ENCODE data around the gene HSDL1.
A peak's percentile ranks its signal among the peaks of the same experiment; 100 is the strongest.

Gene HSDL1

DNA sequence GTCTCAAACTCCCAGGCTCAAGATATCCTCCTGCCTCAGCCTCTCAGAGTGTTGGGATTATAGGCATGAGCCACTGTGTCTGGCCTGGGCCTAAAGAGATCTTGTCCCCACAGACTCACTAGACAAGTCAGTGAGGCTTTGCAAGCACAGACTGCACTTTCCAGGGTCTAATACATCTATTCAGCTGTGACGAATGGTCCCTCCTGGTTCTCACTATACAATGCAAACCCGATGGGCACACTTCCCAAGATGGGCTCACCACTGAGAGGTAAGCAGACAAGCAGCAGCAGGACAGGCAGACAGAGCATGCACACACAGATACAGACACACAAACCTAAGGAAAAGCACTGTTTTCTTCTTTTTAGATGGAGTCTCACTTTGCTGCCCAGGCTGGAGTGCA lies 37.1 kb downstream of the HSDL1 start:
- no peak for DNase-seq (ENCODE audit: low read depth)

DNA sequence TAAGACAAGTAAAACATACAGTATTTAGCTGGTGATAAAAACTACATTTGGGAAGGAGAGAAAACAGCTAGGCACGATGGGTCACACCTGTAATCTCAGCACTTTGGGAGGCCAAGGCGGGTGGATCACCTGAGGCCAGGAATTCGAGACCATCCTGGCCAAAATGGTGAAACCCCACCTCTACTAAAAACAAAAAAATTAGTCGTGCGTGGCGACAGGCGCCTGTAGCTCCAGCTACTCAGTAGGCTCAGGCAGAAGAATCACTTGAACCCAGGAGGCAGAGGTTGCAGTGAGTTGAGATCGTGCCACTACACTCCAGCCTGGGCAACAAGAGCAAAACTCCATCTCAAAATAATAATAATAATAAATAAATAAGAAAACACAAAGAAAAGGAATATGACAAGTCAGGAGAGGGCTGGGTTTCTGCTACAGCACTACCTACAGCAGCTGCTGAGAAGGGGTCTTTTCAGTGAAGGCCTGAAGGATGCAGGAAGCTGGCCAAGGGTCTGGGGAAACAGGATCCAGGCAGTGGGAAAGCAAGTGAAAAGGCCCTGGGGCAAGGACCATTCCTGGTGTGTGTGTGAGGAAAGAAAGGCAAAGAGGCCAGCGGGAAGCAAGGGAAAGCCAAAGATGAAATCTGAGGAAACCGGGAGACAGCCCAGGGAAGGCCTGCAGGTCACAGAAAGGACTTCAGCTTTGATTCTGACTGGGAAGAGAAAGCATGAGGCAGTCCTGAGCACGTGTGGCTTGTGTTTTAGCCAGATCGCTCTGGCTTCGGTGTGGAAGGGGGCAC lies 38.8 kb downstream of the HSDL1 start:
- no peak for DNase-seq (ENCODE audit: low read depth)

DNA sequence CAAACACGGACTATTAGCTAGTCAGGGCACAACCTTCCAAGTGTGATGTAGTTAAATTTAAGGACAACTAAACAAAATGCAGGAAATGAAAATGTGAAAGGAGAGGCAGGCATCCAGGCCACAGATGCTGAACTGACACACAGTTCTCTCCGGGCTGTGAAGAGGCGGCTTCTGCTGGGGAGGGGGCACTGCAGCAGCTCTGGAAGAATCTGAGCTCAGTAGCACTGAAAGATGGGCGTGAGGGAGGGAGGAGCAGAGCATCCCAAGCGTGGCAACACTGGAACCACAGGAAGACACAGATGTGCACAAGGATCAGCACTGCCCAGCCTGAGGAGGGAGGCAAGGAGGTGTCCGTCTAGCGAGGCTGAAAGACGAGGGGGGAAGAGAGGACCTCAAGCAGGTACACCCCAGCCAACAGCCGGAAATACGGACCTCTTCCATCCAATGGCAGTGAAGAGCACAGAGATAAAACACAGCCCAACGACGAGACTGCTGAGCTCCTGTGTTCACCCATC lies 39.6 kb downstream of the HSDL1 start:
- DNase-seq (ENCODE audit: low read depth), result no peak

DNA sequence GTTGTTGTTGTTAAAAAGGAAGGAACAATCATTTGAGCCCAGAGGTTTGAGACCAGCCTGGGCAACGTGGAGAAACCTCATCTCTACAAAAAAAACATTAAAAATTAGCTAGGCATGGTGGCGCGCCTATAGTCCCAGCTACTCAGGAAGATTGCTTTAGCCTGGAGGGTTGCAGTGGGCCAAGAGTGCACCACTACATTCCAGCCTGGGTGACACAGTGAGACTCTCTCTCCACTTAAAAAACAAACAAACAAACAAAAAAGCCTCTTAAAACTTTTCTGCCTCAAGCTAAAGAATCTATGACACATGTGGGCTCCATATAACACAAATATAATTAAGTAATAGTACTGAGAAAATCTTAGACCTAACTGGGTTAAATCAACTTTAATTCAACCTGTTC lies 40.7 kb downstream of the HSDL1 start:
- no peak for DNase-seq (ENCODE audit: low read depth)

DNA sequence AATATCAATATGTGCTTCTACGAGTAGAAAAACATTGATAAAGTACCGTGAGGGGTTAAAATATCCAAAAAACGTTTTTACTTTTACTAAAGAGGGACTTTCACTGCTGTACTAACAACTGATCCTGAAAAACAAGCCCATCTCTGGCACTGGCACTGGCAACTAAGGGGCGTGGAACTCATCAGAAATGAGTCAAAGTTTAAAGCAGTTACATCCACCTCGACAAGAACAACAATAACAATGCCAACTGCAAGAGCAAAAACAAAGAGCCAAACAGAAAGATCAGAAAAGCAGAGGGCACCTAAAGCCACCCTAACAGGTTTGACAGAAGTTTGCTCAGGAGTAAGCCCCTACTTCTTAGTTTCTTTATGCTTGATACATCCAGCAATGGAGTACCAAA lies 41.3 kb downstream of the HSDL1 start:
- no peak for DNase-seq (ENCODE audit: low read depth)

DNA sequence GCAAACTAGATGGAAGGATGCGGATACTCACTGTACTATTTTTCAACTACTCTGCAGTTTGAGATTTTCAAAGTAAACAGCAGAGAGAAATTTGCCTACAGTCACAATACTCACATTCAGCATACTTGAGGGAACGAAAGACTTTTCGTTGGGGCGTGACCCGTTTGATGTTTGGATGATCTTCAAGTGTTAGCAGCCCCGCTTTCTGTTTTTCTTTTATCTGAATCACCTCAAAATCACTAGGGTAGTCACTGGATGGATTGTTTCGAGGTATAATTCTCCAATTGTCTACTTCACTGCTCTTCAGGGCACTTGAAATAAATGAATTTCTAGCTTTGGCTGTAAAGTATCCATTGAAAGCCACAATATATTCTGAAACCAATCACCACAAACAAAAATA lies 46.0 kb downstream of the HSDL1 start:
- DNase-seq (ENCODE audit: low read depth), result no peak

DNA sequence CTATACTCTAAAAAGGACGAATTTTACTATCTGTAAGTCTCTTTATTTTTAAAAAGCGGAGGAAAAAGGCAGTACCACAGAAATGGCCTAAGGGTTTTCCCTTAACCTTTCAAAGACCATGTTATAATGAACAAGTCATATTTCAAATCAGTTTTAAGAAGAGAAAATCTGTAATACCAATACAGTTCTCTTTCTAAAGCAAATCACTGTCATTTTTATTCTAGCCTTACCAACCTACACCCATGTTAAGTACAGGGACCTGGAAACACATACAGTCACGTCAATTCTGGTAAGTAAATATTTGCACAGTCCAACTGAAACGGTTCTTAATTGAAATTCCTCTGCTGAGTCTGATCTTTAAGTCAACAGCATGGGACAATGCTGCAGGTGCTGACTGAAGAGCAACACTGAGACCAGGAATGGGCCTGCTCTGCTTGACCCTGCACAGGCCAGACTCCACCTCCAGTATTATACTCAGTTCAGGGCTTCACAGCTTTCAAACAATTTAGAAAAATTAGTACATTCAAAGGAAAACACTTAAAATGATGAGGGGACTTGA lies 48.5 kb downstream of the HSDL1 start:
- no peak for DNase-seq (ENCODE audit: low read depth)

DNA sequence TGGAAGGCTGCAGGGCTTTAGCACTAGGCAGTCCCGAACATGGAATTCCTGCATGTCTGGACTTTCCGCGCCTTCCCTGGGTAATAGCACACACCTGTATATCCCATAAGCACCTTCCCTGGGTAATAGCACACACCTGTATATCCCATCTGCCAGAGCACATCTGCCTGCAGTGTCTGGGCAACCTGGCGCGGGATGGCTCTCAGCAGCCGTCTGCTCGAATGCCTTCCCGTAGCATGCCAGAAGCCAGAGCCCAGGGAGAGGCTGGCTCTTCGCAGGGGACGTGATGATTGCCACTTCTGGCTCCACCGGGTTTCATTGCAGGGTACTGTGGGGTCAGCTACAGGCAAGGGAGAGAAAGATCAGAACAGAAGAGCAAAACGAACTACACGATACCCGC lies 49.5 kb downstream of the HSDL1 start:
- no peak for DNase-seq (ENCODE audit: low read depth)

DNA sequence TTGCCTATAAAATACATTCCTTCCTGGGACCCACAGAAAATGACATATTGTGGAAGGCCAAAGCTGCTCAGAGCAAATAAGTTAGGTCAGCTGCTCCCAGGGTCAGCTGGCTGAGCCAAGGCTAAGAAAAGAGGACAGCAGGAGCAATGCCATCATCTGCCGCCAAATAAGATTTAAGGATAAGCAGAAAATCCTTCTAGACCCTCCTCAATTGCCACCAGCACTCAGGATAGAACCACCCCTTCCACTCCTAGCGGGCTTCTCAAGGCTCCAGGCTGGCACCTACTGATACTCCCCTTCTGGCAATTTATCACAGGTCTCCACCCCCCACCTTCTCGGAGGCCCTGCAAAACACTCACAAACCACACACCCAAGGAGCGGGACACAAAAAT lies 51.1 kb downstream of the HSDL1 start:
- no peak for DNase-seq (ENCODE audit: low read depth)

DNA sequence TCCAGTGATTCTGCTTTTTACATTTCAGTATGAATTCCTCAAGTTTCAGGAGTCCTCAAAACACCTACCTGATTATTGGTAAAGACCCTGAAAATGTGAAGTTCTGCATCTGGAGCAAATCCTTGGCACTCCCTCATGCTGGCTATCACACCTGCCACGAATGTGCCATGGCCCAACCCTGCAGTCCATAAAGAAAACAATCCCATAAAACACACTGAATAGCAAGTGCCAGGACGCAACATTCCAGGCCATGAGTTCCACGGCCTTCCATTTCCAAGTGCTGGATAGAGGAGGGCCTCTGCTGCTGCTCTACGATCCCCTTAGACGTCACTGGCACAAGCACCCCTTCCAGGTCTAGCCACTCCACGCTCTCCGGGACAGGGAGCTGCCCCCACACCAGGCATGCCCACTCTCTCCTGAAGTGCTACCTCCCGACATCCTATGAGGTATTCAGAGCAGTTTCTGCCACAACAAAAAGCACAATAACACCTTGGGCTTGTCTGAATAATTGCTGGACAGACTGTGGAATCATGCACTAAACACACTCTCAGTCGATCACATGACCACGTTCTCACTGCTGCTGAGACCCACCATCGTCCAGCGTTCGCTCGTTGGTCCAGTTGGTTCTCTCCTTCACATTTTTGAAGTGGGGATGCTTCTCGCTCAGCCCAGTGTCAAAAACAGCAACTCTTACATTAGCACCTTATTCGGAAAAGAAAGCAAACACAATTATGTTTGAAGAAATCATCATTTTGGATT lies 51.7 kb downstream of the HSDL1 start:
- DNase-seq (ENCODE audit: low read depth), result no peak

DNA sequence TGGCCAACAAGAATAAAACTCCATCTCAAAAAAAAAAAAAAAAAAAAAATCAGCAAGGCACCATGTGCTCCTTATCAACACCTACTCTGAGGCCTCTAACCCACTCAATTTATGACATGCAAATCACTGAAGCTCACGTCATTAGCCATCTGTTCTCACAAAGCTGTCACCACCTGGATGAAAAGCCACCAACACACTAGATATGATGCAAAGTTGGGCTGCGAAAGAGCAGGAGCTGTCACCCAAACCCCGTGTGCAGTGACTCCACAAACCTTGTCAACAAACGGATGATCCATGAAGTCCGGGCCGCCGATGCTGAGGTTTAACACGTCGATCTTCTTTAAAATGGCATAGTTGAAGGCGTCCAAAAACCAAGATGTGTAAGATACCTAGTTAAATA lies 53.5 kb downstream of the HSDL1 start:
- DNase-seq (ENCODE audit: low read depth), result no peak

DNA sequence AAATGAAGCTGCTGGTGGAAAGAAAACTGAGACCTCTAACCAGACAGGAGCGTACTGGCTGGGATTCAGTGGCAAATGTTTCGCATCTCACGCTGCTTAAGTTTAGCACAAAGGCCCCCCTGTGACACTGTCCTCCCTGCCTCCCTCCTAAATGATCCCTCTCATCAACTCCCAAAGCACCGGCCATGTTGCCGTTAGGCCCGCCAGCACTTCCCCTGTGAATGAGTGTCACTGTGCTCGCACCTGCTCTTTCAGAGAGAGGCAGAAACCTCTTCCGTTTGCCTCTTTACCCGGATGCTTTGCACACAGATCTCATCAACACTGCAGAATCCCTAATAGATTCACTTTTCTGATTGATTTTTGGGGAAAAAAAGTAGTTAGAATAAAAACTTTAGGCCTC lies 54.8 kb downstream of the HSDL1 start:
- no peak for DNase-seq (ENCODE audit: low read depth)

DNA sequence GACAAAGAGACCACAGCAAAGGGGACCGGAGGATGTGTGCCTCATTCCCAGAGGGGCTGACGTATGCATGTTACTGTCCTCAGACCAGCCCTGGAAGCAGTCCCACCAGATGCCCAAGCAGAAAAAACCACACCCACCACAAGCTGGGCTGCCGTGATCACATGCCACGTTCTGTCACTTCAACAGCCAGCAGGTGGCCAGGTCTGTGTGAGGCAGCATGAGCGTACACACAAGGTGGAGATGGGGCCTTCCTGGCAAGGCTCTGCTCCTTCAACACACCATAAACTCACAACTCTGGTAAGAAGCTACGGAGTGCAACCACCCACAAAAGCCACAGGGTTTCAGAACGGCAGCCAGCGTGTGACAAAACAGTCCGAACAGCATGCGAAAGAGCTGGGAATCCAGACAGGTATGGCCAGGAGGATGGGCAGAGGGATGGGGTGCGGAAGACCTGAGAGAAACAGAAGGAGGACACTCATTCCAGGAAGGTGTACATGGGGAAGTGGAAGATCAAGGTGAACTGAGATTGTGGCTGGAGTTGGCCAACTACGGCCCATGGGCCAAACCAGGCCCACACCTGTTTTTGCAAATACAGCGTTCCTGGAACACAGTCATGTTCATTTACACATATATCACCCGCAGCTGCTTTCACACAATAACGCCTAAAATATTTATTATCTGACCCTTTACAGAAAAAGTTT lies 56.1 kb downstream of the HSDL1 start:
- DNase-seq (ENCODE audit: low read depth), result peak; percentile 18

DNA sequence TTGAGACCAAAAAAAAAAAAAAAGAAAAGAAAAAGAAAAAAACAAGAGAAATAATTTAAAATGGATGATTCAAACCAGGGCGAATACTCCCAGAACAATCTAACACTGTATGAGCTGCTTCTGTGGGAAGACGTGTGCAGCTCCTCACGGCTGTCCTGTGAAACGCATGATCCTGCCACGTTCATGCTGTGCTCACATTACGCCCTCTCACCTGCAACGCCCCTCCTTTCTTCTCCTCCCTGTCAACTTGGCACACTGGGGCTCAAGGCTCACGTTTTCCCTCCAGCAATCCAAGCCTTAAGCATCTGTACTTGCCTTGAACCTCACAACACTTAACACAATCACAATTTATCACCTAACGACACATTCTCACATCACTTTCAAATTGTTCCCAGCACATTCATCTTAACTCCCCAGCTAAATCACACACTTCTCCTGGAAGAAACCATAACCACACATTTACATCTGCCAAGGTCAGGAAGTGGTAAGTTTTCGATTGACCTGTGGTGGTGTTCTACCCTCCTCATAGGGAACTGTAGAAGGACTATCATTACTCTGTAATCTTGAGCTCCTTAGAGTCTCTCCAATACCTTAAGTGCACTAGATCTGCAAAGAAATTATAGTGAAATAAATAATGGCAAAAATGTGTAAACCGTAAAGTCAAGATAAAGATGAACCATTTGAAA lies 57.4 kb downstream of the HSDL1 start:
- DNase-seq (ENCODE audit: low read depth), result no peak

DNA sequence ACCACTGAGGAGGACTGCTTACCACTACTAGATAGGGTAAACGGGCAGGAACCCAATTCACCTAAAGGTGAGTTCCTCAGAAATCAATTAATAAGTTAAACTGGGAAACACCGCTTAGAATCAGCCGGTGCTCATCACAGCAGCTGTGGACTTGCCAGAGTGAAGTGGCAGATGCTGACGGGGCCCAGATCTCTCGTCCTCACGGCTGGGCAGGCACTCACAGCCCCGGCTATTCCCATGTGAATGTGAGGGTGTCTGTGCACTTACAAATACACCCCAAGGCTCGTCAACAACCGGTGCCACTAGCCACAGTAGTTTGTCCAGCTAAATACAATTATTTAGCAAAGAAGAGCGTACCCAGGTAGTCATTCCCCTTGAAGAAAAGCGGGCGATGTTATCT lies 58.0 kb downstream of the HSDL1 start:
- DNase-seq (ENCODE audit: low read depth), result no peak

DNA sequence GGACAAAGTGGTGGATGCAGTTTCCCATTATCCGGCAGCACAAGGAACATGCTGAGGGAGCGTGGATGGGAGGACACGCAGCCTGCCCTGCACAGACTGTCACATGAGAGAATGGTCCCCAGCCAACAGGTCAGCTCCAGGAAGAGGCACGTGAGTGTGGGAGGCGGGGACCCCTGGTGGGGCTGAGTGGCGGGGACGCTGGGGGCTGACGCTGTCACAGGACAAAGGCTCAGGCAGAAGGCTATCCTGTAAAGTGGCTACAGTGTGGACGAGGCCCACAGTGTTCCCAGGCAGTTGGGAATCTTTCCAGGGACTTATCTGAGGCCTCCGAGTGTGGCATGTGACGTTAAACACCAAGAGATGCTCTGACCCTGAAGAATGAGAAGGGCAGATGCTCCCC lies 58.6 kb downstream of the HSDL1 start:
- DNase-seq (ENCODE audit: low read depth), result no peak

DNA sequence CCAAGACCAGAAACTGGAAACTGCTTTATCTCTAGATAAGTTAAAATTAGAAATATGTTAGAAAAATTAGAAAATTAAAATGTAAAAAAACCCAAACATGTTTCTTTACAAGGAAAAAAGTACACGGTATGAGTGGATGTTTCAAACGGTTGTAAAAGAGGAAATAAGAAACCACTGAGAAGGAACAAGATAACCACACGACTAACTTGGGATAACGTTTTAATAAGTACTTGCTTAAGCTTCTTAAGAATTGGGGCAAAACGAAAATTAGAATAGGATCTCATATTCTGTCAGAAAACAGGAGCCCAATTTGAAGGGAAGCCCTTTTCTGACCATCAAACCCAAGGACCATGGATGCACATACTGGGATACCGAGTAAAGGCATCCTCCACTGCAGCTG lies 59.2 kb downstream of the HSDL1 start:
- no peak for DNase-seq (ENCODE audit: low read depth)

DNA sequence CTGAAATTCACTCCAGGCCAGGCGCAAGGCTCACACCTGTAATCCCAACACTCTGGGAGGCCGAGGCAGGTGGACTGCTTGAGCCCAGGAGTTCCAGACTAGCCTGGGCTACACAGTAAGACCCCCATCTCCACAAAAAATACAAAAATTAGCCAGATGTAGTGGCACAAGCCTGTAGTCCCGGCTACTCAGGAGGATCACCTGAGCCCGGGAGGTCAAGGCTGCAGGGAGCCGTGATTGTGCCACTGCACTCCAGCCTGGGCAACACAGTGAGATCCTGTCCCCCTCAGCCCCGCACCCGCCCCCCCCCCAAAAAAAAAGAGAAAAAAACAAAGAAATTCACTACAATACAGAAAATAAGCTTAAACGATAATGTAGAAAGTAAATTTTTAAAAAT lies 59.7 kb downstream of the HSDL1 start:
- no peak for DNase-seq (ENCODE audit: low read depth)

DNA sequence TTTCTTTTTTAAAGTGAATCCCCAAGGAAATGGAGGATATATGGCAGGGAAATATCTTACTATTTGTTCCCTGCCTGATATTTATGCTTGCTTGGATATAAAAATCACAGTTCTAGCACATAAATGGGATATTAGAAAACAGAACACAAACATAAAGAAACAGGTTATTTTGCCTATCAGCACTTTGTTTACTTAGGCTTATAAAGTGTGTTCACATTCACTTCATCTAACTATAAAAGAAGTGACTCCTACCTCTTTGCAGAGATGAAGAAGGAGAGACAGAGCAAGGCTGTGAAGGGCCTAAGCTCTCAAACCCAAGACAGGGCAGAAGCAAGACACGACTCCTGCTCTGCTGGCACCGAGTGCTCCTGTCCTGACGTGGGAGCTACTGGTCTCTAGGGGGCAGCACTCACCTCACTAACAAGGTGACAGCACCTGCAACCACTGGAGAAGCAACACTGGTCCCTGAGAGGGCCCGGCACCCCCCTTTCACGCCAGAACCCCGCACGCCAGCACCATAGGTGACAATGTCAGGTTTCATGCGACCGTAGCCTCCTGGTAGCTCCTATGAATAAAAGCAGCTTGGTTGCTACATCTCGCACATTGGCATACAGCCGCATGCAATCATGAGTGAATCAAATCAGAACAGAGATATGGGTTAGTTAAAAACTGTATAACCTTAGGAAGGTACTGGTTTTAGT lies 60.3 kb downstream of the HSDL1 start:
- DNase-seq (ENCODE audit: low read depth), result peak; percentile 54

DNA sequence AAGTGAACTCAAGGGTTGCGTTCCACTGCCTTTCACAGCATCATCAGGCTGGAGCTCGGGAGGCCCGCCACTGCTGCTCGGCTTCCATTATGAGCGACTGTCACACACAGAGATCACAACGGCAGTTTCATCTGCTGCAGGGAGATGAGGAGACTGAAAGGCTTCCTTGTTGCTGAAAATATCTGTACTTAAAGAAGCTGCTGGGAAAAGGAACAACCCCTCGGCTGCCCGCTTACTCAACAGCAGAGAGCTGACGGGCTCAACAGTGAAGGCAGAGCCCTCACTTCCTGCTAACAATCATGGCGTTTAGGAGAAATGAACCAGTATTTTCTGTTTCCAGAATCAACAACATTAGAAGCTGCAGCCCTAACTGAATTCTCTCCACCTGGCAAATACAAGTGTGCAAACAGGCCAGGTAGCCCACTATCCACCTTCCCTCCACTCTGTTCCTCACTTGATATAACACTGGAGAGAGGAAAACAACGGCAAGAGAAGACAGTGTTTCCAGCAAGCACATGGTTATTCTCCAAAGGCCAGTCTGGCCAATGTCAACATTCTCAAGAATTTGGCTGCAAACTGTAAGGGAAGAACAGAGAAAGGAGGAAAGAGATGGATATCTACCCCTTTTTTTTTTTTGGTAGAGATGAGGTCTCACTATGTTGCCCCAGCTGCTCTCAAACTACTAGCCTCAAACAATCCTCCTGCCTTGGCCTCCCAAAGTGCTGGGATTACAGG lies 62.0 kb downstream of the HSDL1 start:
- no peak for DNase-seq (ENCODE audit: low read depth)

DNA sequence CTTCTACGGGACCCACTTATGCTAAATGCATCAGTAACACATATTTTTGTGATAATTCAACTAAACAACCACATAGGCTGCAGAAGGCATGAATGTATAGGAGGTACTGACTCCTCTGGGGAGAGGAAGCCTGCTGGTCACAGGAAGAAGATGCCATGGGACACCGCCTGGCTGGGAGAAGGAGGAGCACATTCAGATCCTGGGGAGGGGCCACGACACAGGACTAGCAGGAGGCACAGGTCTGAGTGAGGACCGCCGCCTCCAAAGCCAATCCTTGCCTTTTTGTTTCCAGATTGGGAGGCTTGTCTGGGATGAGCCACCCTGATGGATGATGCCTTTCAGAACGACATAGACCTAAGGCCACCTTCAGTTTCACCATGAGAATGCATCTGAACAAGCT lies 62.9 kb downstream of the HSDL1 start:
- no peak for DNase-seq (ENCODE audit: low read depth)
